ENCODE measurements around the gene RAB3B. TPM values are rescaled to one million over a fixed set of nuclear protein-coding genes. Genes with fewer than 3 reads are reported as not detected.
A peak's percentile ranks its signal among the peaks of the same experiment; 100 is the strongest.

Gene RAB3B
- total and polyA plus RNA-seq, 8 donors: 0.69 to 5.7 (median 1.6) TPM

- no peak for DNase-seq
- Histone ChIP-seq H3K27ac (no peak overlapping the region), H3K27me3 (no peaks in the 10 kb centered on the region), H3K4me1 (no peaks in the 10 kb centered on the region), H3K4me3 (no peak overlapping the region), H3K36me3 (no peaks in the 10 kb centered on the region), H3K9me3 (no peaks in the 10 kb centered on the region)
- intact Hi-C loops (cut with DNase I): no loop called here
- no peak for FAIRE-seq
- TF ChIP-seq CTCF (IDR thresholded peaks at IDR 0.05): no peak
- 71 to 76% methylated on average over 7 of the region's 7 CpGs for WGBS, 2 donors
- ATAC-seq: peak in 2 of 4 donors; percentile 34 to 45
Measured at GRCh38 chr1:51957618-51958017, 32.9 kb downstream of the RAB3B start.

GRCh38 chr1:51956528-51957509 is 33.7 kb downstream of the RAB3B start:
- H3K36me3 ChIP-seq: no peaks in the 10 kb centered on the region
- no peaks in the 10 kb centered on the region for H3K9me3 ChIP-seq
- no peaks in the 10 kb centered on the region for H3K27me3 ChIP-seq
- intact Hi-C loops (cut with DNase I): no loop called here
- no peak for TF ChIP-seq CTCF (IDR thresholded peaks at IDR 0.05)
- 56 to 62% methylated on average over 8 of the region's 8 CpGs for WGBS, 2 donors
- DNase-seq: no peak
- no peak for FAIRE-seq
- no peak overlapping the region for H3K4me3 ChIP-seq
- no peak for ATAC-seq
- no peaks in the 10 kb centered on the region for H3K4me1 ChIP-seq
- no peak overlapping the region for H3K27ac ChIP-seq

- H3K27ac ChIP-seq: no peak overlapping the region
- H3K27me3 ChIP-seq: no peaks in the 10 kb centered on the region
- TF ChIP-seq CTCF (IDR thresholded peaks at IDR 0.05): no peak
- no peaks in the 10 kb centered on the region for H3K9me3 ChIP-seq
- H3K4me3 ChIP-seq: no peak overlapping the region
- no peak for FAIRE-seq
- no peaks in the 10 kb centered on the region for H3K36me3 ChIP-seq
- no peak for DNase-seq
- ATAC-seq: no peak
- 75 to 80% methylated on average over 4 of the region's 4 CpGs for WGBS, 2 donors
- intact Hi-C loops (cut with DNase I): no loop called here
- H3K4me1 ChIP-seq: no peaks in the 10 kb centered on the region
Measured at GRCh38 chr1:51955797-51956527, 34.5 kb downstream of the RAB3B start.

- no peak overlapping the region for H3K4me3 ChIP-seq
- WGBS, 2 donors: 84 to 93% methylated on average over 7 of the region's 7 CpGs
- no peaks in the 10 kb centered on the region for H3K27me3 ChIP-seq
- H3K4me1 ChIP-seq: no peaks in the 10 kb centered on the region
- ATAC-seq: no peak
- no peak for TF ChIP-seq CTCF (IDR thresholded peaks at IDR 0.05)
- no peak overlapping the region for H3K27ac ChIP-seq
- no peak for FAIRE-seq
- intact Hi-C loops (cut with DNase I): no loop called here
- H3K9me3 ChIP-seq: no peaks in the 10 kb centered on the region
- no peaks in the 10 kb centered on the region for H3K36me3 ChIP-seq
- no peak for DNase-seq
Measured at GRCh38 chr1:51954783-51955182, 35.7 kb downstream of the RAB3B start.
